Suprapubic skin (tissue), 4 donors: ENCODE data around the gene DSCAM.

Source experiments
- CTCF ChIP-seq, 2 donors: fragments of 200-600 bp in 1 of 2; fragments of 450-650 bp in 1 of 2; sonication (generic) in 1 of 2; IDR thresholded peaks; one replicate each; pipeline ENCODE4 v1.5.1; 2016 to 2019; ENCODE audit warnings: antibody characterized with exemption in 2 of 2, mild to moderate bottlenecking in 1 of 2, moderate library complexity in 1 of 2
- EP300 ChIP-seq: sonication (generic); formaldehyde crosslinking; IDR thresholded peaks from one replicate; pipeline ENCODE4 v1.6.1; 2017; ENCODE audit warnings: antibody characterized with exemption
- POLR2A ChIP-seq, 2 donors: fragments of 450-650 bp; IDR thresholded peaks; one replicate each; pipeline ENCODE4 v1.6.1; 2017; ENCODE audit warnings: antibody characterized with exemption in 2 of 2, mild to moderate bottlenecking in 2 of 2, moderate library complexity in 2 of 2
- POLR2AphosphoS5 ChIP-seq, 3 donors: sonication (generic); formaldehyde crosslinking; IDR thresholded peaks; one replicate each; pipeline ENCODE4 v1.6.1; 2017; ENCODE audit warnings: antibody characterized with exemption in 3 of 3

DNA sequence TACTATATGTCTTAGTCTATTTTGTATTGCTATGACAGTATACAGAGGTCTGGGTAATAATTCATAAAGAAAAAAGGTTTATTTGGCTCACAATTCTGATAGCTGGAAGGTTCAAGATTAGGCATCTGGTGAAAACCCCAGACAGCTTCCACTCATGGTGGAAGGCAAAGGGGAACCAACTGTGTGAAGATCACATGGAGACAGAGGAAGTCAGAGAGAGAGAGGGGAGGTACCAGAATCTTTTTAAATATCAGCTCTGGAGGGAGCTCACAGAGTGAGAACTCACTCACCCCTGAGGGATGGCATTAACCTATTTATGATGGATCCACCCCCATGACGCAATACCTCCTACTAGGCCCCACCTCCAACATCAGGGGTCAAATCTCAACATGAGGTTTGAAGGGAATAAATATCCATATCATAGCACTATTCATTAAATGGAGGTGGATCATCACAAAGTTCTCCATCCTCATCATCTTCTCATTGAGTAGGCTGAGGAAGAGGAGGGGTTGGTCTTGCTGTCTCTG lies 290.5 kb downstream of the DSCAM start:
- TF ChIP-seq CTCF (IDR thresholded peaks at IDR 0.05), result no peak
- no peak for TF ChIP-seq POLR2A (IDR thresholded peaks at IDR 0.05)
- TF ChIP-seq EP300, result no peak
- TF ChIP-seq POLR2AphosphoS5 (IDR thresholded peaks at IDR 0.05), result no peak
